HG03159 (cell line): ENCODE results near the gene SEMA4A.
"Not testable (repeated sequence)": the region's sequence is repeated elsewhere in the genome, so short reads cannot be mapped to it uniquely, and the experiment has no call there.

Source experiments
- ATAC-seq: cut with Tn5 transposase; IDR thresholded peaks from one replicate; pipeline ENCODE4 v1.9.1; 2021; ENCODE audit warnings: mild to moderate bottlenecking, moderate library complexity; ENCODE audit not compliant: unreplicated experiment

The SEMA4A gene

GRCh38 chr1:156153362-156153761, at the start of gene SEMA4A:
Gene SEMA4A (plus strand): TSS chr1:156153585. CDS start chr1:156154579, 994 bp downstream.
- ATAC-seq = no peak

- ATAC-seq = no peak
These were observed 49.1 kb upstream of the SEMA4A start for GRCh38 chr1:156104065-156104810.

- ATAC-seq = no peak
These were observed 48.2 kb upstream of the SEMA4A start for GRCh38 chr1:156104861-156105832.

GRCh38 chr1:156106624-156107488, 46.5 kb upstream of the SEMA4A start:
- no peak for ATAC-seq

- no peak for ATAC-seq
These were observed 45.3 kb upstream of the SEMA4A start for GRCh38 chr1:156108057-156108456.

GRCh38 chr1:156108664-156109241, 44.6 kb upstream of the SEMA4A start:
- no peak for ATAC-seq

- ATAC-seq = no peak
These were observed 43.1 kb upstream of the SEMA4A start for GRCh38 chr1:156110252-156110651.

GRCh38 chr1:156111355-156111962, 41.9 kb upstream of the SEMA4A start:
- no peak for ATAC-seq

GRCh38 chr1:156112276-156113137, 40.9 kb upstream of the SEMA4A start:
- ATAC-seq = no peak

GRCh38 chr1:156113282-156113950, 40.0 kb upstream of the SEMA4A start:
- ATAC-seq = no peak

- peak; percentile 69 for ATAC-seq
These were observed 39.1 kb upstream of the SEMA4A start, which contains the start of gene LMNA for GRCh38 chr1:156114101-156114918. Gene LMNA (plus strand): TSS chr1:156114711. CDS start chr1:156114919, 208 bp downstream.

- ATAC-seq = peak; percentile 13
These were observed 38.4 kb upstream of the SEMA4A start for GRCh38 chr1:156114919-156115513.

GRCh38 chr1:156115514-156116374, 37.6 kb upstream of the SEMA4A start:
- ATAC-seq = no peak

- not testable (repeated sequence) for ATAC-seq
These were observed 36.7 kb upstream of the SEMA4A start for GRCh38 chr1:156116731-156117130.

GRCh38 chr1:156117414-156118176, 35.8 kb upstream of the SEMA4A start:
- ATAC-seq = no peak
